BE2C (cell line): ENCODE measurements around the gene ASAP2.
A peak's percentile ranks its signal among the peaks of the same experiment; 100 is the strongest.

Source experiments
- DNase-seq: peaks from one replicate; pipeline ENCODE4 v3.0.0-alpha.2; 2020
- H3K27me3 ChIP-seq: fragments of 250-450 bp; sonication (Bioruptor Pico); 2 replicates; pipeline ENCODE4 v1.5.1; 2020; ENCODE audit warnings: mild to moderate bottlenecking
- H3K36me3 ChIP-seq: fragments of 250-450 bp; sonication (Bioruptor Pico); 2 replicates; pipeline ENCODE4 v1.5.1; 2020; ENCODE audit warnings: mild to moderate bottlenecking
- H3K4me1 ChIP-seq: fragments of 250-450 bp; sonication (Bioruptor Pico); 2 replicates; pipeline ENCODE4 v1.5.1; 2020
- H3K4me3 ChIP-seq: 2 replicates; pipeline ENCODE4 v1.5.1; 2011; ENCODE audit warnings: low read depth, low read length
- H3K9me3 ChIP-seq: fragments of 250-450 bp; sonication (Bioruptor Pico); 2 replicates; pipeline ENCODE4 v1.5.1; 2020
- TF ChIP-seq, protein P1 (sequence below): IDR thresholded peaks from 2 replicates; pipeline ENCODE4 v1.5.1; 2012; ENCODE audit warnings: mild to moderate bottlenecking, low read depth, low read length

ASAP2 gene

DNA sequence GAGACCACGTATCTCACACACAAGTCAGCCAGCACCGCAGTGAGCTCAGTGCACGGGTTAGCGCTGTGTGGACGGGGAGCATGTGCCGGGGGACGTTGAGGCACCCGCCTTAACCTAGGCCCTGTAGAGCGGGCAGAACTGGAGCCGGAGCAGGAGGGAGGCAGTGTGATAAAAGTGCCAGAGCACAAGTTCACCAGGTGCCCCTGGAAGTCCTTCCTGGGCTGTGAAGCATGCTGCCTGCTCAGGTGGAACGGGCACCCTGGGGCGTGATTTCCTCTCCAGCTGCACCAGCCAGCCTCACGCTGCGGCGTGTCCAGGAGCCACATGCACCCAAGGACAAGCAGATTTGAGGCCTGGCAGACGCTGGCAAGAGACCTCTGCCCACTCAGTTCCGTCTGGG lies 166.4 kb downstream of the ASAP2 start:
- TF ChIP-seq, protein P1, sequence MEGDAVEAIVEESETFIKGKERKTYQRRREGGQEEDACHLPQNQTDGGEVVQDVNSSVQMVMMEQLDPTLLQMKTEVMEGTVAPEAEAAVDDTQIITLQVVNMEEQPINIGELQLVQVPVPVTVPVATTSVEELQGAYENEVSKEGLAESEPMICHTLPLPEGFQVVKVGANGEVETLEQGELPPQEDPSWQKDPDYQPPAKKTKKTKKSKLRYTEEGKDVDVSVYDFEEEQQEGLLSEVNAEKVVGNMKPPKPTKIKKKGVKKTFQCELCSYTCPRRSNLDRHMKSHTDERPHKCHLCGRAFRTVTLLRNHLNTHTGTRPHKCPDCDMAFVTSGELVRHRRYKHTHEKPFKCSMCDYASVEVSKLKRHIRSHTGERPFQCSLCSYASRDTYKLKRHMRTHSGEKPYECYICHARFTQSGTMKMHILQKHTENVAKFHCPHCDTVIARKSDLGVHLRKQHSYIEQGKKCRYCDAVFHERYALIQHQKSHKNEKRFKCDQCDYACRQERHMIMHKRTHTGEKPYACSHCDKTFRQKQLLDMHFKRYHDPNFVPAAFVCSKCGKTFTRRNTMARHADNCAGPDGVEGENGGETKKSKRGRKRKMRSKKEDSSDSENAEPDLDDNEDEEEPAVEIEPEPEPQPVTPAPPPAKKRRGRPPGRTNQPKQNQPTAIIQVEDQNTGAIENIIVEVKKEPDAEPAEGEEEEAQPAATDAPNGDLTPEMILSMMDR: no peak
- DNase-seq: peak; percentile 39
- Histone ChIP-seq H3K9me3 (no peaks in the 10 kb centered on the region), H3K4me1 (peaks cover 1% of the 10 kb centered on the region), H3K27me3 (no peaks in the 10 kb centered on the region), H3K36me3 (no peaks in the 10 kb centered on the region; the same call in 1 of the 2 replicates), H3K4me3 (no peak overlapping the region)

DNA sequence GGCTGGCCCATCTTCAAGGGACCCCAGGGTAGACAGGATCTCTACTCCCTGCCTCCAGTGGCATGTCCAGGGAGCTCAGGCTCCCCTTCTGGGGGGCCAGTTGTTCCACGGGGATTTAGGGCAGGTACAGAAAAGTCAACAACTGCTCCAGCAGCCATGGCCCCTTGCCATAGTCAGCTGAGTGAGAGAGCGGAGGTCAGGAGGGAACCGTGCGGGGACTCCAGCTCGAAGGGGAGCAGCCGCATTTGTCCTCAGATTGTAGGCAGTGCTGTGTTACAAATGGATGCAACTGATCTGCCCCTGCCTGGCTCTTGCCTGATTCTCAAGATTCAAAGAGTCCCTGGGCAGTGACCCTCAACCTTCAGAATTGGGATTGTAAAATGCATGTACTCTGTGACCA lies 166.9 kb downstream of the ASAP2 start:
- Histone ChIP-seq H3K4me3 (no peak overlapping the region), H3K4me1 (peaks cover 5% of the 10 kb centered on the region), H3K9me3 (no peaks in the 10 kb centered on the region), H3K36me3 (no peaks in the 10 kb centered on the region; the same call in 1 of the 2 replicates), H3K27me3 (no peaks in the 10 kb centered on the region)
- TF ChIP-seq, protein P1: no peak
- no peak for DNase-seq

DNA sequence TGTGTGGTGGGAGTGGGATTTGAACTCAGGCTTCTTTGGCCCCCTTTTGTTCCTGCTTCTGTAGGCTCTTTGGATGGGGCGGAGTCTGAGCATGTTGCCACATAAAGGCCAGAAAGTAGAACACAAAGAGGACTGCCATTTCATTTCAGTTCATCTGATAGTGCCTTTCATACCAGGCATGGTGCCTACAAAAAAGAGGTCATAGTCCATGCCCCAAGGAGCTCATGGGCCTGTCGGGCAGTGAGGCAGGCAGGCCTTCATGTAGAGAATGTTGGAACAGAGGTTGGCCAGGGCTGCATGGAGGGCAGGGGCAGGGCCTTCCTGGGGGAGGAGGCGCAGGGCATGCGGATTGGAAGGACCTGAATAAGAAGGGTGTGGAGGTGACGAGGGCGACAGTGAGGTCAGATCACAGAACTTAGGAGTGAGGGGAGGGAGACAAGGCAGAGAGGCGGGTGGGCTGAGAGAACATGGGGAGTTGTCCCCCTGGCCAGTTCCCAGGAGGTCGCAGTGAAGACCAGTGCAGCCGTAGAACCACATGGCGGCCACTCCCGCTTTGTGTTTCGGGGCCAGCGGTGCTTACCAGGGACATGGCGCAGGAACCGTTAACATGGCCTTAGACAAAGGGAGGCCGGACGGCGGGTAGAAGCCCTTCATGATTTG lies 167.6 kb downstream of the ASAP2 start:
- Histone ChIP-seq H3K4me1 (peaks cover 9% of the 10 kb centered on the region), H3K9me3 (no peaks in the 10 kb centered on the region), H3K27me3 (no peaks in the 10 kb centered on the region), H3K36me3 (peaks cover 2% of the 10 kb centered on the region; the same call in 1 of the 2 replicates), H3K4me3 (no peak overlapping the region)
- no peak for DNase-seq
- TF ChIP-seq, protein P1: no peak

DNA sequence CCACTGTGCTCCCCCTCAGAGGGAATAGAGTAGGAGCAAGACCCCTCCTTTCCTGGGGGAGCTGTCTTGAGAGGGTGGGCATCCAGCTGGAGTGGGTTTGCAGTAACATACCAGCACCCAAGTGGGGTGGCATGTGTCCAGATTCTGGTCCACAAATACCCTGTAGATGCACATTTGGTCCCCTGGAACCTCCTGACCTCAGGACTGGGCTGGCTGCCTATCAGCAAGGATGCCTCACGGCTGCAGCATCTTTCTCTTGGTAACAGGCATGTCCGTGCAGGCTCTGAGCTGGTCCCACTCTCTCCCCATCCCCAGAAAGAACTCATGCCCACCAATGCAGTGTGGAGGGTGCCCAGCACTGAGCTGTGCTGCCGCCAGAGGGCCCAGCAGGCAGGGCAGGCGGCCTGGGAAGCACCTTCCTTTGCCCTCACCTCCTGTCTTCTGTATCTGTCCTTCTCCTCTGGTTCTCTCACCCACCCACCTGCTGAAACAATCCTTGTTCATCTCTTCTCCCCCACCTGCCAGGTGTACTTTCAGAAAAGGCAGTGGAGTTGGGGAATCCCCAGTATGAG lies 169.3 kb downstream of the ASAP2 start:
- DNase-seq: no peak
- H3K4me3 ChIP-seq: no peak overlapping the region
- H3K9me3 ChIP-seq: no peaks in the 10 kb centered on the region
- TF ChIP-seq, protein P1: no peak
- H3K4me1 ChIP-seq: peaks cover 14% of the 10 kb centered on the region
- peaks cover 6% of the 10 kb centered on the region; the same call in 1 of the 2 replicates for H3K36me3 ChIP-seq
- no peaks in the 10 kb centered on the region for H3K27me3 ChIP-seq

DNA sequence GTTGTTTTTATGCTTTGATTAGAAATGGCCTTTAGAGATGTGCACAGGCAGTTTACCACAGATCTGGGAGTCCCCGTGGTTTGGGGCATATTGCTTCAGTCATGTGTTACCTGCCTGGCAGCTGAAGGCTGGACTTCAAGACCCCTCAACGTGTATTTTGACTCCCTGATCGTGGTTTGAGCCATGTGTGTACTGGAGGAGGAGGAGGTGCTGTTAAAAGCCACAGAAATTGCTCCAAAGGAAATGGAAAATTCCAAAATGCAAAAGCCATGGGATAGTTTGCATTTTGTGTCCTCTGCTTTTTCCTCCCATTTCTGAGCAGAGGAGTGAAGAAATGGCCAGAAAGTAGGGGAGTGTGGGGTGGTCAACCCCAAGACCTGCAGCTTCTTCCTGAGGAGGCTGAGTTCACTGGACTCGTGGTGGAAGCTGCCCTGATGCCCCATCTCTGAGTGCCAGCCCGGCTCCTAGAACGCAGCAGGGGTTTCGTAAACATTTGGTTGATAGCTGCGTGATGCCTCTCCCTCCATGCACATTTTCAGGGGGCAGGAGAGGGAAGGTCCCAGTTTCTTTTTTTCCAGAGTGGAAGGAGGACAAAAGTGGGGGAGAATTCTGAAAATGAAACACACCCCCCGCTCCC lies 171.0 kb downstream of the ASAP2 start:
- no peak for DNase-seq
- peaks cover 7% of the 10 kb centered on the region; the same call in 1 of the 2 replicates for H3K36me3 ChIP-seq
- no peaks in the 10 kb centered on the region for H3K9me3 ChIP-seq
- TF ChIP-seq, protein P1: no peak
- H3K27me3 ChIP-seq: no peaks in the 10 kb centered on the region
- peaks cover 16% of the 10 kb centered on the region for H3K4me1 ChIP-seq
- H3K4me3 ChIP-seq: no peak overlapping the region
